PC-3 (cell line): ENCODE measurements around the gene SLC35F1.

Experiments
- EZH2 ChIP-seq: fragments of 300-600 bp; sonication (generic); IDR thresholded peaks from one replicate; pipeline ENCODE4 v1.6.1; 2017; ENCODE audit warnings: antibody characterized with exemption, mild to moderate bottlenecking, low read length; ENCODE audit not compliant: unreplicated experiment
- EZH2phosphoT487 ChIP-seq: fragments of 300-600 bp; sonication (generic); IDR thresholded peaks from 2 replicates; pipeline ENCODE4 v1.6.1; 2018; ENCODE audit warnings: mild to moderate bottlenecking, antibody characterized with exemption, low read length, borderline replicate concordance
- TF ChIP-seq, protein P1 (sequence below): fragments of 300-600 bp; sonication (generic); conservative IDR thresholded peaks from 2 replicates; pipeline ENCODE4 v1.5.1; 2017; ENCODE audit warnings: antibody characterized with exemption, low read depth, mild to moderate bottlenecking, low read length

DNA sequence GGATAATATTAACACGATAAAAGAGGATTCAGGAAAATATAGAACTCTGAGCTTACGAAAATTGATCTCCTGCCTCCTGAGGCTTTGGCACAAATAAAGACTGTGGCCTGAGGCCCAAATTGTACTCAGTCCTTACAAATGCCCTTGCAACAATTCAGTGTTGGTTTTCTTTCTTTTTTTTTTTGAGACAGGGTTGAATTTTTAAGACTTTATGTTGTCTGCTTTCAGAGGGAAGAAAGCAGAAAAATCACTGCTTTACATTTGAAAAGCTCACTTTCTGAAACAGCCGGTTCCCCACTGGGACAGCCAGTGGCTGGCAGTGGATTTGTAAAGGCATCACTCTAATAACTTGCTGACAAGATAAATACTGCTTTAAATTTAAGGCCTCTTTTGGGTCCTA, 290.5 kb downstream of the SLC35F1 start:
- TF ChIP-seq EZH2phosphoT487 = no peak
- TF ChIP-seq, protein P1, sequence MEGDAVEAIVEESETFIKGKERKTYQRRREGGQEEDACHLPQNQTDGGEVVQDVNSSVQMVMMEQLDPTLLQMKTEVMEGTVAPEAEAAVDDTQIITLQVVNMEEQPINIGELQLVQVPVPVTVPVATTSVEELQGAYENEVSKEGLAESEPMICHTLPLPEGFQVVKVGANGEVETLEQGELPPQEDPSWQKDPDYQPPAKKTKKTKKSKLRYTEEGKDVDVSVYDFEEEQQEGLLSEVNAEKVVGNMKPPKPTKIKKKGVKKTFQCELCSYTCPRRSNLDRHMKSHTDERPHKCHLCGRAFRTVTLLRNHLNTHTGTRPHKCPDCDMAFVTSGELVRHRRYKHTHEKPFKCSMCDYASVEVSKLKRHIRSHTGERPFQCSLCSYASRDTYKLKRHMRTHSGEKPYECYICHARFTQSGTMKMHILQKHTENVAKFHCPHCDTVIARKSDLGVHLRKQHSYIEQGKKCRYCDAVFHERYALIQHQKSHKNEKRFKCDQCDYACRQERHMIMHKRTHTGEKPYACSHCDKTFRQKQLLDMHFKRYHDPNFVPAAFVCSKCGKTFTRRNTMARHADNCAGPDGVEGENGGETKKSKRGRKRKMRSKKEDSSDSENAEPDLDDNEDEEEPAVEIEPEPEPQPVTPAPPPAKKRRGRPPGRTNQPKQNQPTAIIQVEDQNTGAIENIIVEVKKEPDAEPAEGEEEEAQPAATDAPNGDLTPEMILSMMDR = no peak
- no peak for TF ChIP-seq EZH2
